CD4-positive, alpha-beta T cell (primary cell): Measurements from ENCODE around the gene DIP2C. TPM values are rescaled to one million over a fixed set of nuclear protein-coding genes. Genes with fewer than 3 reads are reported as not detected.

Source experiments
- ATAC-seq: fragments of 200-7000 bp; cut with Tn5 transposase; one replicate; pipeline ENCODE4 v1.10.0; 2022; ENCODE audit warnings: mild to moderate bottlenecking; ENCODE audit not compliant: poor library complexity
- CTCF ChIA-PET: fragments of 350-600 bp; sonication (Branson Sonifier 250); formaldehyde crosslinking; loops from one replicate; lab custom pipeline; 2021; ENCODE audit warnings: antibody characterized with exemption, inconsistent platforms; lab: Charles Lee
- POLR2A ChIA-PET: fragments of 350-600 bp; sonication (Branson Sonifier 250); formaldehyde crosslinking; loops from one replicate; lab custom pipeline; 2021; ENCODE audit warnings: antibody characterized with exemption, inconsistent platforms; lab: Charles Lee
- DNase-seq, 14 experiments: peaks; one replicate each; pipeline ENCODE4 v3.0.0-alpha.2; 2013 to 2020; ENCODE audit warnings: mixed read lengths in 2 of 14
- H3K27ac ChIP-seq, 2 donors: one replicate each; pipeline versions ENCODE4 v1.5.1 to v1.7.0; 2013; ENCODE audit warnings: low read length in 2 of 2, low read depth in 1 of 2, mild to moderate bottlenecking in 1 of 2
- H3K27me3 ChIP-seq, 2 experiments: 1 replicate in 1 of 2; 2 replicates in 1 of 2; pipeline versions ENCODE4 v1.6.1 to v1.7.0; 2013; ENCODE audit warnings: low read length in 2 of 2, control low read depth in 1 of 2, mild to moderate bottlenecking in 1 of 2, moderate library complexity in 1 of 2; ENCODE audit not compliant: insufficient read depth in 2 of 2, control insufficient read depth in 1 of 2
- H3K36me3 ChIP-seq: one replicate; pipeline ENCODE4 v1.6.1; 2013; ENCODE audit warnings: low read length, control low read depth; ENCODE audit not compliant: insufficient read depth
- H3K4me1 ChIP-seq: one replicate; pipeline ENCODE4 v1.6.1; 2013; ENCODE audit warnings: low read length, control low read depth; ENCODE audit not compliant: insufficient read depth
- H3K4me3 ChIP-seq: one replicate; pipeline ENCODE4 v1.5.1; 2013; ENCODE audit warnings: mild to moderate bottlenecking, low read length, moderate library complexity
- H3K9me3 ChIP-seq, 2 experiments: 1 replicate in 1 of 2; 2 replicates in 1 of 2; pipeline versions ENCODE4 v1.6.1 to v1.7.0; 2013; ENCODE audit warnings: low read length in 2 of 2, mild to moderate bottlenecking in 2 of 2, control low read depth in 1 of 2, moderate library complexity in 1 of 2; ENCODE audit not compliant: control insufficient read depth in 1 of 2, insufficient read depth in 1 of 2
- H3K27ac Mint-ChIP-seq: one replicate; pipeline ENCODE4 v1.8.0; 2020; ENCODE audit warnings: mixed read lengths
- H3K27me3 Mint-ChIP-seq: one replicate; pipeline ENCODE4 v1.8.0; 2021; ENCODE audit warnings: mixed read lengths
- H3K36me3 Mint-ChIP-seq: one replicate; pipeline ENCODE4 v1.8.0; 2021; ENCODE audit warnings: low read depth, mixed read lengths
- H3K4me1 Mint-ChIP-seq: one replicate; pipeline ENCODE4 v1.8.0; 2021; ENCODE audit warnings: low read depth, mixed read lengths
- H3K4me3 Mint-ChIP-seq: one replicate; pipeline ENCODE4 v1.8.0; 2020; ENCODE audit warnings: mild to moderate bottlenecking, mixed read lengths
- H3K9me3 Mint-ChIP-seq: one replicate; pipeline ENCODE4 v1.8.0; 2020; ENCODE audit warnings: mixed read lengths
- CTCF ChIP-seq: fragments of 200-600 bp; IDR thresholded peaks from one replicate; pipeline ENCODE4 v1.8.0; 2022; ENCODE audit warnings: antibody characterized with exemption, mild to moderate bottlenecking
- intact Hi-C, 2 experiments: fragments of 100-400 bp; cut with DNase I in 1 of 2; cut with micrococcal nuclease in 1 of 2; formaldehyde crosslinking; loops; one replicate each; pipeline versions ENCODE4 v1.15.1 to v1.9.0; 2023 to 2025; cut with DNase I, micrococcal nuclease
- total RNA-seq, 174 experiments: library from RNA in 2 of 174; stranded (reverse) in 2 of 174; gene quantifications; one replicate each; pipeline ENCODE4 v1.2.3 and lab custom pipeline; 2021 to 2026

Gene DIP2C
- total RNA-seq, 2 experiments from 2014 or later = 4.1 TPM

GRCh38 chr10:336247-336646 is 353.2 kb downstream of the DIP2C start:
- Histone ChIP-seq H3K27ac (no peak overlapping the region), H3K9me3 (no peaks in the 10 kb centered on the region), H3K36me3 (peaks cover 3% of the 10 kb centered on the region), H3K27me3 (no peaks in the 10 kb centered on the region), H3K4me1 (peaks cover 15% of the 10 kb centered on the region), H3K4me3 (no peak overlapping the region)
- intact Hi-C loops = no loop called here
- no peaks in the 10 kb centered on the region for H3K9me3 Mint-ChIP-seq
- CTCF ChIA-PET = no interaction called here
- peaks cover 21% of the 10 kb centered on the region for H3K36me3 Mint-ChIP-seq
- no peak overlapping the region for H3K27ac Mint-ChIP-seq
- POLR2A ChIA-PET = no interaction called here
- no peak overlapping the region for H3K4me3 Mint-ChIP-seq
- DNase-seq (no peak), ATAC-seq (no peak)
- H3K27me3 Mint-ChIP-seq = no peaks in the 10 kb centered on the region
- H3K4me1 Mint-ChIP-seq = peaks cover 39% of the 10 kb centered on the region
- TF ChIP-seq CTCF = no peak

- H3K4me1 Mint-ChIP-seq = peaks cover 45% of the 10 kb centered on the region
- no peak overlapping the region for H3K27ac ChIP-seq
- no peak overlapping the region for H3K4me3 Mint-ChIP-seq
- POLR2A ChIA-PET = no interaction called here
- H3K27me3 ChIP-seq = no peaks in the 10 kb centered on the region
- no peaks in the 10 kb centered on the region for H3K9me3 Mint-ChIP-seq
- H3K4me1 ChIP-seq = peaks cover 15% of the 10 kb centered on the region
- ATAC-seq (no peak), DNase-seq (no peak)
- no peaks in the 10 kb centered on the region for H3K36me3 ChIP-seq
- H3K9me3 ChIP-seq = no peaks in the 10 kb centered on the region
- no peak for TF ChIP-seq CTCF
- H3K4me3 ChIP-seq = no peak overlapping the region
- H3K27ac Mint-ChIP-seq = peak overlapping the region; percentile 46
- intact Hi-C loops = no loop called here
- no peaks in the 10 kb centered on the region for H3K27me3 Mint-ChIP-seq
- peaks cover 21% of the 10 kb centered on the region for H3K36me3 Mint-ChIP-seq
- CTCF ChIA-PET = no interaction called here
These were observed 354.2 kb downstream of the DIP2C start for GRCh38 chr10:335151-335800.

- H3K27me3 Mint-ChIP-seq = no peaks in the 10 kb centered on the region
- no peak for TF ChIP-seq CTCF
- H3K27me3 ChIP-seq = no peaks in the 10 kb centered on the region
- H3K9me3 ChIP-seq = no peaks in the 10 kb centered on the region
- POLR2A ChIA-PET = no interaction called here
- CTCF ChIA-PET = no interaction called here
- peaks cover 22% of the 10 kb centered on the region for H3K4me1 ChIP-seq
- H3K4me3 Mint-ChIP-seq = no peak overlapping the region
- no peaks in the 10 kb centered on the region for H3K36me3 ChIP-seq
- DNase-seq = no peak
- H3K27ac ChIP-seq = no peak overlapping the region
- intact Hi-C loops = no loop called here
- H3K36me3 Mint-ChIP-seq = no peaks in the 10 kb centered on the region
- H3K9me3 Mint-ChIP-seq = no peaks in the 10 kb centered on the region
- H3K4me3 ChIP-seq = no peak overlapping the region
- peaks cover 65% of the 10 kb centered on the region for H3K4me1 Mint-ChIP-seq
- ATAC-seq = no peak
- H3K27ac Mint-ChIP-seq = peak overlapping the region; percentile 71
These were observed 358.3 kb downstream of the DIP2C start for GRCh38 chr10:331186-331585.
